C1 segment of cervical spinal cord (tissue), 14 donors: ENCODE measurements around the gene SSH2.
"Not testable (repeated sequence)": the region's sequence is repeated elsewhere in the genome, so short reads cannot be mapped to it uniquely, and the experiment has no call there.

Source experiments
- DNase-seq, 14 donors: peaks; one replicate each; lab custom pipeline; 2025; lab: John Stamatoyannopoulos, UW

SSH2 gene

GRCh38 chr17:29710520-29710884 lies 219.5 kb downstream of the SSH2 start:
- DNase-seq: no peak

- no peak for DNase-seq
Measured at GRCh38 chr17:29709866-29710519, 220.0 kb downstream of the SSH2 start.

GRCh38 chr17:29707212-29707571 lies 222.8 kb downstream of the SSH2 start:
- no peak for DNase-seq

DNA sequence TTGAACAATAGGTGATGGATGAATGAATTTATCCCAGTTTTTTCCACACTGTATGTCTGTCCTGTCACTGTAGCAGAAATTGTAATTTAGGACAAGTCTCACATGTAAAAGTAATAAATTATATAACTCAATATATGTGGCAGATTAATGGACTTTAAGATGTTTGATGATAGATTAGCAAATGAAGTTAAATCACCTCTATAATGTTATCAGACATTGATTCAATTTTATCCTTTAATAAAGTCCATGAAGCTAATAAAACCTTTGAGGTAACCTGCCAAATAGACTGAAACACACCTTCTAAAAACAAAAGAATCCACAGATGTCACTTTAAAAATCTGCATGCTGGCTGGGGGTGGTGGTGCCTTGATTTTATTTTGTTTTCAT lies 224.0 kb downstream of the SSH2 start:
- DNase-seq: no peak

- DNase-seq: no peak
Measured at GRCh38 chr17:29705386-29705785, 224.6 kb downstream of the SSH2 start.

DNA sequence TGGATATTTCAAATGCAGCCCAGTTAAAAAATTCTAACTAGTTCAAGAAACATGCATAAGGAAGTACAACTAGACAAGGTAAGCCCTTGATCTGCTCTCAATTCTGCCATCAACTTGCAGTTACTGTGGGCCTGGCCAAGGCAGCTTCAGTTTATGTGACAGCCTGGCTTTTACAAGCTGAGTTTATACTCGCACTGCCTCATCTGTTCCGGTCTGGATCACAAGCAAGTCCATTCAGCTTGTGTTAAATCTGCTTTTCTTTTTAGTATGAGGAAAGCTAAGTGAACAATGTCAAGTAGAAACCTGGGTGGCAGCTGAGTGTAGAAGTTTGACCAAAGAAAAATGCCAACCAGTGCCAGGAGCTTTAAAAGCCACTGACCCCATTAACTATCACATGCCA lies 230.7 kb downstream of the SSH2 start:
- peak in 6 of 14 donors; percentile 12 to 33 (median 24) for DNase-seq

DNA sequence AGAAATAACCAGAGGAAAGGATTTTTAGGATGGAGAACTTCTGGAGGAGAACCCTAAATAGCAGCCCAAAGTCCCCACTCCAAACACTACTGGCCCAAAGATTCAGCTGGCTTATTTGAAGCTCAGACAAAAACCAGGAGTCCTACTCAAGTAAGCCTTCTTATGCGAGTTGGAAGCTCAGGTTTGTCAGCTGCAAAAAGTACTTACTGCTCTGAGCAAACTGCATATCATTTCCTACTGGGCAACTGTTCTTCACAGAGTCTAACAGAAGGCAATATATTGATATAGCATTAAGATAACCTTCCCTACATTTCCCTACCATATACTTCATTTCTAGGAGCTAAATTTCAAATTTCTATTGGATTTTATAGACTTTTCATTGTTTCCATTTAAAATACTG lies 231.2 kb downstream of the SSH2 start:
- no peak for DNase-seq

DNA sequence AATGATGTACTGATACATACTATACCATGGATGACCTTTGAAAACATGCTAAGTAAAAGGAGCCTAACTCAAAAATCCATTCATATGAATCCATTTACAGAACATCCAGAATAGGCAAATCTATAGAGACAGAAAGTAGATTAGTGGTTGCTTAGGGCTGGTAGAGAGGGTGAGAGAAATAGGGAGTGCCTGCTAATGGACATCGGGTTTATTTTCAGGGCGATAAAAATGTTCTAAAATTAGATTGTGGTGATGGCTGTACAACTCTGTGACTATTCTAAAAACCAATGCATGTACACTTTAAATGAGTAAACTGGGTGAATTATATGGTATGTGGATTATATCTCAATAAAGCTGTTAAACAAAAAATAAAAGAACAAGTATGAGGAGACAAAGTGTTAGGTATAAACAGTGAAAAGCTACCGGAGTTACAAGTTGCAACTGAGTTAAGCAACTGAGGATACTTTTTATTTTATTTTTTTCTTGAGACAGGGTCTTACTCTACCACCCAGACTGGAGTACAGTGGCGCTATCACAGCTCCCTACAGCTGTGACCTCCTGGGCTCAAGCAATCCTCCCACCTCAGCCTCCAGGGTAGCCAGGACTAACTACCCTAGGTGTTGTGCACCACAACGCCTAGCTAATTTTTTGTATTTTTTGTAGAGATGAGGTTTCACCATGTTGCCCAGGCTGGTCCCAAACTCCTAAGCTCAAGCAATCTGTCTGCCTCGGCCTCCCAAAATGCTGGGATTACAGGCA lies 231.8 kb downstream of the SSH2 start:
- DNase-seq: no peak

- no peak for DNase-seq
Measured at GRCh38 chr17:29697371-29697770, 232.7 kb downstream of the SSH2 start.

GRCh38 chr17:29694918-29695563 lies 235.0 kb downstream of the SSH2 start:
- DNase-seq: no peak

GRCh38 chr17:29693751-29694150 lies 236.3 kb downstream of the SSH2 start:
- no peak for DNase-seq

GRCh38 chr17:29687596-29687995 lies 242.4 kb downstream of the SSH2 start:
- DNase-seq: peak in 3 of 14 donors; percentile 9 to 30 (median 13)

DNA sequence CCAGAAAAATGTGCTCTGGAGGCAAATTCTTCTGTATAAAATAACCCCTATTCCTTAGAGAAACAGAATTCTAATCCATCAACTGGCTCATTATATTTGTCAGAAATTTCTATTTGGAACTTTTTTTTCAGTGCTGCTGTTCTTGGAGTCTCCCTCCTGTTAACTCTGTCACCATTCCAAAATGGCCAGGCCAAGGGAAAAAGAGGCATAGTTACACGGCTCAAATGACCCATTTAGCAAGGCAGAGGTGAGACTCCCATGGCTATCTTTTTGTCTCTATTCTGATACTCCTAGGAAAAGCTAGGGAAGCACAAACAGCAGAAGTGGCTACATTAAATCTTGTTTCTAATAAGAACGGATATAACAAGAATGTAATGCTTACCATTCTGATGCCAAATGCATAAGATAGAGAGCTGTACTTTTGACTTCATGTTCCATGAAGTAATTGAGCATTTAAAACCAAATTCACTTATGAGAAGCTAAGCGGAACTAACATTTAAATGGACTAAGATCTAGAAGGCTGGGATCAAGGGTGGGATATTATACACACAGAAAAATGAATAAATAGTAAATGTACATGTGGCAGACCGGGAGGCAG lies 242.9 kb downstream of the SSH2 start:
- peak in 1 of 14 donors; percentile 29 for DNase-seq

GRCh38 chr17:29683481-29683880 lies 246.5 kb downstream of the SSH2 start:
- no peak for DNase-seq

- no peak for DNase-seq
Measured at GRCh38 chr17:29682987-29683386, 247.0 kb downstream of the SSH2 start.

- DNase-seq: no peak
Measured at GRCh38 chr17:29682054-29682453, 248.0 kb downstream of the SSH2 start.

- no peak for DNase-seq
Measured at GRCh38 chr17:29677824-29678223, 252.2 kb downstream of the SSH2 start.

GRCh38 chr17:29677221-29677791 lies 252.7 kb downstream of the SSH2 start:
- DNase-seq: peak in 2 of 14 donors; percentile 35 to 42

DNA sequence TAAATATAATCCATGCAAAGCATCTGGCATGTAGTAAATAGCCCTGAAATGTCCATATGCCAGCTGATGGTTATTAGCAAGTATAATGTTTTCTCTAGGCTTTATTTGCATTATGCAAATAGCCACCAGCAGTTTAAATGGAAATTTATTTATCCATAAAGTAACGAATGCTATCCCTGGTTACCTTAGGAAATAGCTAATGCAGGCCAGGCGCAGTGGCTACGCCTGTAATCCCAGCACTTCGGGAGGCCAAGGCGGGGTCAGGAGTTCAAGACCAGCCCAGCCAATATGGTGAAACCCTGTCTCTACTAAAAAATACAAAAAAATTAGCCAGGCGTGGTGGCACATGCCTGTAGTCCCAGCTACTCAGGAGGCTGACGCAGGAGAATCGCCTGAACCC lies 254.1 kb downstream of the SSH2 start:
- not testable (repeated sequence) for DNase-seq

DNA sequence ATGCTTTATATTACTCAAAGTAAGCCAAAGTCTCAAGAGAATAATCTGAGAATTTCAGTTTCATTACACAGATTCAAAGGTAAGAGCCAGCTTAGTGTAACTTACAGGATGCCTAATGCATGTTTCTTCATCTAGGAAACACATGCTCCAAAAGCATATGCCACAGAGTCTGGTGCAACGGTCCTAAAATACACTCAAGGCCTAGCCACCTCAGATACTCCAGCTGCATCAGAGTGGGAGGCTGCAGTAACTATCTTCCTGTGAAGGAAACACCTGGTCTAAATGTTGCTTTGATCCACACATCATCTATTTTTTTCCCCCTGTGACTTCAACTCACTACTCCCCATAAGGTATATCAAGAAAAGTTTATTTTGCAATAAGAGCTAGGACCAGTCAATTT lies 255.7 kb downstream of the SSH2 start:
- DNase-seq: no peak

DNA sequence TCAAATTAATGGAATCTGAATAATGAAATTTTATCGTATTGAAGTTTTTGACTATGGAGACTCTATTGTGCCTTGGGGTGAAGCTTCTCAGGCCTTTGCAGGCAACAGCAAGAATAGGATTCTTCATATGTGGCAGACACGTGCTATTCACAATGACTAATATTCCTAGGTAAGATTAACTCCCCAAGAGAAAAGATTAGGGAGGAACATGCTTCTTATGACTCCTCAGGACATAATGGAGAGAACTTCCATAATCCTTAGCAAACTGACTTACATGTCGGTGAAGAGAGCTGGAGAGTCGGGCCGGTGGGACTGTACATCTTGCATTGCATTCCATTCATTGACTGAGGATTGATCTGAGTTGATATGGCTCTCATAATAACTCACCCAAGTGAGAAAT lies 258.4 kb downstream of the SSH2 start:
- no peak for DNase-seq

DNA sequence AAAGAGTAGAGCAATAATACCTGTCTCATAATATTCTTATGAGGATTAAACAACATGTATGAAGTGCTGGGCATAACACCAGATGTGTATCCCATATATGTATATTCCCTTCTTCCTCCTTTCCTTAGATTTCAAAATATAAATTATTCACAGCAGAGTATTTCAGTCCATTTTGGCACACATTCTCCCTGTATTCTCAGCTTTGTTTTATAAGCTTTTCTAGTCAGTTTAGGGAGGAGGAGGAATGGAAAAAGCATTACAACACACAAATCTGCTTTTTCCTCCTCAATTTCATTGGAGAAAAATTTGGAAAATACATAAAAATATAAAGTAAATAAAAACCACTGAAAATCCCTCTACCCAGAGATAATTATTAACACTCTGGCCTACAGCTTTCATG lies 260.8 kb downstream of the SSH2 start:
- no peak for DNase-seq
